CMK (cell line): ENCODE measurements around the gene STC2.

Experiments used
- DNase-seq: peaks from one replicate; pipeline ENCODE4 v3.0.0-alpha.2; 2010; ENCODE audit warnings: low read depth

STC2 gene

DNA sequence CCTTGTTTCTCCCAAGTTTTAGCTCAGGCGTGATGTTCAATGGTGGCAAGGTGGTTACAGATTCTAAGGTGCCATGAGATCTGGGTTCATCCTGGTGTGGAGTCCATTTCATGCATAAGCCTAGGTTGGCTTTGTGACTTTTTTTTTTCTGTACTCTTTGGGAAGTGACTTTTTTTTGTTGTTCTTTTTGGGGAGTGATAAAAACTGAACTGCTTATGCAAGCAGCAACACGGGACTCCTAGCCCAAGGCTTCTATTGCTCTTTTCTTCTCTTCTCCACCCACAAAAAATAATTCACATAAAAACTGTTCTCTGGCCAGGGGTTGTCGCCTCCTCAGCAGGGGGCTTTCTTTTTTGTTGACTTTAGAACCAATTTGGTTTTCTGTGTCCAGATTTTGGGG, 15.4 kb downstream of the STC2 start:
- DNase-seq = no peak

DNA sequence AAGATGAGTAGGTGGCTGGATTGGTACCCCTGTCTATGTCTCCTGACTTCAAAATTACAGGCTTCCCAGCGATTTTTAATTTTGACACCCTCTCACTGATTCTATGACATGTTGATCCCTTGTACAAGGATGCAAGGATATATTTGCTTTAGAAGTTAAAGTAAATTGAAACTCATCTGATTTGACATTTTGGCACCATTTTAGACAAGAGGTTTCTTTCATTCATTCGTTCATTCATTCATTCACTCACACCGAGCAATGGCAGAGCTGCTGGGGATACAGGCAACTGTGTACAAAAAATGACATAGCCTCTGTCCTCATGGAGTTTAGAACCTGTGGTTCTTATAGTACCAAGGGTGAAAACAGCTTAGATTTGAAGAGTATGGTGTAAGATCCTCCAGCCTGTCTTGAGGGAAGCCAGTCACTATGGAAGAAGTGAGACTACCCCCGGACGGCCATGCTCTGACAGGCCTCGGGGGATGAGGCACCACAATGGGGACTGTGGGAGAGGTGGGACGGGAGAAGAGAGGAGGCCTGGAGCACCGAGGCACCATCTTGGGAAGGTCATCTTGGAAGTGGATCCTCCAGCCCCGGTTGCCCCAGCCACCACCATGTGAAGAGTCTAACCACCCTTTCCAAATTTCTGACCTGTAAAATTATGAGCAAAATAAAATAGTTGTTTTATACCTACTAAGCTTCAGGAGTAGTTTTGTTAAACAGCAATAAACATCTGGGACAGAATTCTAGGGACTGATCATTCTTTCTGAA, 16.2 kb downstream of the STC2 start:
- DNase-seq = no peak

DNA sequence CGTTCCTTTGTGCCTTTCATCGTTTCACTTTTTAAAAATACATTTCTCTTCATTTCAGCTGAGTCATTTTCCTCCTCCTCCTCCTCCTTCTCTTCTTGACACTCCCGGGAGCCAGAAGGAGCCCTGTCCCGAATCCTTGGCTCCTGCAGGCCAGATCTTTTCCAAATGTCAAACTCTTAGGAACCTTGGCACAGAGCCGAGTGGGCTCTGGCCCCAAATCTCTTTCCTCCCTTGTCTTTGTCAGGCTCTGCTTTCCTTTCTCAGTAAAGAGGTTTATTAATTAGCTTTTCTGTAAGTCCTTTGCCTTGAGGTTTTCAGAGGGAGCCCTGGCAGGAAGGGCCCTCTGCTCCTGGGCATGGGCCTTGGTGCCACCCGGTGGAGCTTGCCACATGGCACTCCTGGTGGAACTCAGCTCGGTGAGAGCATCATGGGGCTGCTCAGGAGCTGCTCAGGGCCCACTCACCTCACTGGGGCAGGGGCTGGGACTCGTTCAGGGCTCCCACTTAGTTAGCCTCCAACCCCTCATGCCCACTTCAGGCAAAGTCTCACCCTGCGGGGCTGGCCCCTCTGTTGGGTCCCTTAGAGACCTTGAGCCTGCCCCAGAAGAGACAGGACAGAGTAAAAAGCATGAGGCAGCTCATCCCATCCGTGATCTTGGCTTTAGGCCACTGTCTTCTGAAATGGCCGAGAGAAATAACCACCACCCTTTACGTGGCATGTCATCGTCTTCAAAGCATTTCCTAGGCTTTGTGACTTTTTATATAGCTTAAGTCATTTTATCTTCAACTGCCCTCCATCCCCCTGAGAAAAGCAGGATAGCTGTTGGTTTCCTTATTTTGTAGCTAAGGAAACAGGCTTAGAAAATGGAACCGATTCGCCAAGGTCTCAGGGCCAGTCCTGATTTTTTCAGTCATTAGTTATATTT, 17.1 kb downstream of the STC2 start:
- no peak for DNase-seq

DNA sequence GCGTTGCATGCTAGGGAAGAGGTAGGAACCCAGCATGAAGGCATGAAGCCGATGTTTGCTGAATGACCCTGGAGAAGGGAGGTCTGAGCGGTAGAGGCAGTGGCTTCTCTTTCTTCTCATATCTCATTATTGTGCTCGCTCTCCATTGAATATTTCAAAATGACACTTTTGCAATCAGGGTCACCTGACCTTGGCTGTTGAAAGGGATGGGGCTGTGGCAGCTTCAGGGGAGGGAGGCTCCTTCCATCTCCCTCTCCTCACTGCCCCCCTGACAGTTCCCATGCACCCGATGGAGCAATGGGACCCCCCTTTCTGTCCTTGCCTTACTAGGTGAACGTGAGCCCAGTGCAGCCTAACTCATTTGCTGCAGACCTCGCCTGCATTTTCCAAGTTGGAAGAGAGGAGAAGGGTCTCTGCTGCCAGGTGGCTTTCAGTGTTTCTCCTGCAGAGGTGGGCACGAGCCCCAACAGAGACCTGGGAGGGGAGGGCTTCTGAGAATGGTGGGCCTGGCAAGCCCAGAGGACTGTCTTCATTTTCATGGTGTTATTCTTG, 17.9 kb downstream of the STC2 start:
- DNase-seq = no peak

DNA sequence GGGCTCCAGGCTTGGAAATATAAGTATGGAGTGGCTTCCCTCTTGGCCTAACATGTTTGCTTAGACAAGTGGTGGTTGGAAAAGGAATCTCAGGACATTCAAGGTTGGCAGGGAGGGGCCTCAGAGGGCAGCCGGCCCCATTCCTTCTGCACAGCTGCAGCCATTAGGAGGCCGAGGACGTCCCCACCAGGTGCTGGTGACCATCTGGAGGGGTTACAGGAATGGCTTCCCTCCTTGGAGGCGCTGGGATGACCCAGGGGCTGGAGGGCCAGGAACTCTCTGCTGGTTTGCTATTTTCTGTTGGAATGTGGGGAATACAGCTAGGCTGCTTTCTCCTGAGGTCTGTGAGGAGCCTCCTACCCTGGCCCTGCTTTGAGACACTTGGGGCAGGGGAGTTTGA, 18.5 kb downstream of the STC2 start:
- no peak for DNase-seq

DNA sequence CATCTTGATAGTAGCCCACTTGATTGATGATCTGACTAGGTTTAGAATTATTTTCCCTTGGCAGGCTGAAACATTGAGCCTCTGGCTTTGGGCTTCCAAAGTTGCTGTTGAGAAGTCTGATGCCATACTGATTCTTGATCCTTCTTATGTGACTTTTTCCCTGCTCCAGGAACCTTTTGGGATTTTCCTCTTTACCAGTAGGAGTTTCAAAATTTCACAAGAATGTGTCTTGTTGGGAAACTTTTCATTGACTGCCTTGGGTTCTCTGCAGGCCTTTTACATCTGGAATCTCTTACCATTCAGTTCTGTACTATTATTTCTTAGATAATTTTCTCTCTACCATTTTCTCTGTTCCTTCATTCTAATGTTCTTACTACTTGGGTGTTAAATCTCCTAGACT, 20.0 kb downstream of the STC2 start:
- DNase-seq = no peak

DNA sequence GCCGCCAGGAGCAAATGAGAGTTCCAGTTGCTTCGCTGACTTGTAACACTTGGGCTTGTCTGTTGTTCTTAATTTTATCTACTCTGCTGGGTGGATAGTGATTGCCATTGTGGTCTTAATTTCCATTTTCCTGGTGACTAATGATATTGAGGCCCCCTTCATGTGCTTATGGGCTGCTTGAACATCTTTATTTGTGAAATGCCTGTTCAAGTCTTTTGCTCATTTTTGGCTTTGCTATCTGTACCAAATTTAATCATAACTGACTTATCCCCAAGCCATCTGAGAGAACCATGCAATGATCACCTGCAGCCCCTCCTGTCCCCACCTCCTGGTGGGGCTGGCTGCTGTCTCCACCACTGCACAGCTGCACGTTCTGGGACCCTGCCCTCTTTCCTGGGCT, 20.5 kb downstream of the STC2 start:
- DNase-seq = no peak

DNA sequence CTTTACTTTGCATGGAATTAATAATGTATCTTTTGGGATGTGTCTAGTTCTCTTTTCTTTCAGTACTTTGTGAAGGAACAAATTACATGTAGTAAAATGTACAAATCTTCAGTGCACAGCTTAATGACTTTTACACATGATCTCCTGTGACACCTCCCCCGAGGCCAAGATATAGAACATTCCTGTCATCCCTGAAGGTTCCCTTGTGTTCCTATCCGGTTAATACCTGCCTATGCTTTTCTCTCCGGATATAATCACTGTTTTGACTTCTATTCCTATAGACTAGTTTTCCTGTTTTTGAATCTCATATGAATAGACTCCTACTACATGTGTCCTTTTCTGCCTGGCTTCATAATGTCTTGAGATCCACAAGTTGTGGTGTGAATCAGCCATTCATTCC, 21.5 kb downstream of the STC2 start:
- DNase-seq = no peak

DNA sequence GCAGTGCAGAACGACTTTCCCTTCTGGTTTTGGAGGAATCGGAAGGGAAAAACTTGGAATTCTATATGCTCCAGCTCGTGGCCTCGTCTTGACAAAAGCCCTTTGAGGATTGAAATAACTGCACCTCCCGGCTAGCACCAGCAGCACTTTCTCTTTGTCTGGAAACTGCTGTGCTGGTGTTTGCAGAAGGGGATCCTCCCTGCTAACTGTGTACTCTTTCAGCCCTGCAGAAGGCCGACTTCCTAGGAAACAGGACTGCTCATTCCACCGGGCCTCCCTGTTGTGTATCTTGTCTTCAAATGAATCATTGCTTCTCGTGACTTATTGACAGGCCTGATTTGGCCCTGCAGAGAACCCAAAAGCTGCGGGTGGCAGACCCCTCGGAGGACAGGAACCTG, 23.6 kb downstream of the STC2 start:
- DNase-seq = no peak

DNA sequence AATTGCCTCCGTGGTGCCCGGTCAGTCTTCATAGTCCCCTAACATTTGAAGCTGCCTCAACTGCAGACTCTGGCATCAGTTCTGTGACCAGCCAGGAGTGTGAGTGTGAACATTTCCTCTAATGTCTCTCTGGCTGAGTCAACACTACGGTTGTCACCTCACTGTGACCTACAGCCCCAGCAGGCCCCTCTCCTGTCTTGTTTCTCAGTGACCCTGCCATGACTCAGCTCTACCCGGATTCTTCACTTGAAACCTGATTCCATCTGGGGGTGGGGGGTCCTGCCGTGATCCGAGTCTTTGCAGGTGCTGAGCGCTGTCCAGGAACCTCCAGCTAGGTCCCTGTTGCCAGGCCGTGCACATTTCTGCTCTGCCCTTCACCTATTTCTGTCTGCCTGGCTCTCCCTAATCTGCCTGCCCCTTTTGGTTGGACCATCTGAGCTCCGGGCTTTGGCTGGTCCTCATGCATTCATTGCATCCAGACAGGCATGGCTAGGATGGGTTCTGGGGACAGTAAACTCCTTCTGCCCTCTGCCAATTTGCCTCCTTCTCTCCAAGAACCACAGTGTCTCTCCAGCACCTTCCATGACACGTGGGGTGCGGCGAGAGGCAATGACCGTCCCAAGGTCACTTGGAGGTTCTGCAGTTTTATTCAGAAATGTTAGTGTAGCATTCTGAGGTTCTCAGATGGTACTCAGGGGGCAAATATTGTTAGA, 24.2 kb downstream of the STC2 start:
- no peak for DNase-seq

DNA sequence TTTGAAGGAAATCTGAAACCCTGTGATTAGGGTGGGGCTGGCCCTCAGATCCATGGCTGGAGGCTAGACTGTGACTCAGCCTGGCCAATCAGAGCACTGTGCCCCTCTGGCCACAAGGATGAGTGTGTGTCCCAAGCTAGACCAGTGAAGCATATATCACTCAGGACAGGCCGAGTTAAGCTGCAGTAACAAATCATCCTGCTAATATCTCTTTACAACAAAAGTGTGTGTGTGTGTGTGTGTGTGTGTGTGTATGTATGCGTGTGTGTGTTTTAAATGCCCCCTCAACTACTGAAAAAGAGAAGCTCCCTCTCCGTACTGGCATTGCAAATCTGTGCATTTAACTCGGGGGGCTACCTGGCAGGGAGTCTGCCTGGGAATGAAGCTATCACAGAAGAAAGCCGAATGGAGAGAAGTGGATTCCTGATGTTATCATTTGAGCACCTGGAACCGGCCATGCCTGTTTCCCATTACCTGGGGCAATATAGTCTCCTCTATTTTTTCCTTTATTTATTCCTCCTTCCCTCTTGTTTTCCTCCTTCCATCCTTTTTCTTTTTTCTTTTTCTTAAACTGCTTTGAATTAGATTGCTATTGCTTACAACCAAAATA, 25.6 kb downstream of the STC2 start:
- DNase-seq = no peak

DNA sequence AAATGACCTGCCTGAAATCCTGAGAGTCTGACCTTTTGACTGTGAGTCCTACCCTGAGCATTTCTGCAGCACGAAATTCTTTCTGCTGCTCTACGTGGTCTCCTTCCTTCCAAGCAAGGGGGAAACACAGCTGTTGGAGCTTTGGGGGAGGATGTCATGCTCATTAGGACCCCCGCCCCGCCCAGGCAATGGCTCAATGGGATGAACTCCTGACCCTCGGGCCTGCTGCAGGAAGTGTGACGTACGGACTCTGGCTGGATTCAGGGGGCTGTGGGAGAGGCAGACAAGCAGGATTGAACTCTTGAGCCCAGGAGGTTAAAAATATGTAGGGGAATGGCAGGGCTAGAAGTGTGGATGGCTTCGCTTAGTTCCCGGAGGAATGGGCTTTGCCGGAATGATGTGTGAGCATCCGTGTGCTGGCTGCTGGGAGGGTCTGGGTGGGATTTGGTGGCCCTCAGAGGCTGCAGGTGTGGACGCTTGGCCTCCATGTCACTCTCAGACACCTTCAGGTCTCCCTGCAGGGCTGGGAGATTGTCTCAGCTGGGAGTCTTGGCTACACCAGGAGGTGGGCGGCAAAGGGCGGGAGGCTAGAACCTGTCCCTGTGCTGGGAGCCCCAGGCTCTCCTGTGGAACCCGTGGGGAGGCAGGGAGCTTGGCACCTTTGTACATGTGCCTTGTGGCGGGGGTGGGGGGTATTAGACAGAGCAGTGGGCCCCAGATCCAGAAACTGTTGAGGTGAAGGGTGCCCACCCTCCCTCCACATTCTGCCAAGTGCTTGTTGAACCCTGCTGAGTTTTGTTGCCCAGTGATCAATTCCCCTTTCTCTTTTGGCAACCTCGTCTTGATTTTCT, 26.3 kb downstream of the STC2 start:
- no peak for DNase-seq

DNA sequence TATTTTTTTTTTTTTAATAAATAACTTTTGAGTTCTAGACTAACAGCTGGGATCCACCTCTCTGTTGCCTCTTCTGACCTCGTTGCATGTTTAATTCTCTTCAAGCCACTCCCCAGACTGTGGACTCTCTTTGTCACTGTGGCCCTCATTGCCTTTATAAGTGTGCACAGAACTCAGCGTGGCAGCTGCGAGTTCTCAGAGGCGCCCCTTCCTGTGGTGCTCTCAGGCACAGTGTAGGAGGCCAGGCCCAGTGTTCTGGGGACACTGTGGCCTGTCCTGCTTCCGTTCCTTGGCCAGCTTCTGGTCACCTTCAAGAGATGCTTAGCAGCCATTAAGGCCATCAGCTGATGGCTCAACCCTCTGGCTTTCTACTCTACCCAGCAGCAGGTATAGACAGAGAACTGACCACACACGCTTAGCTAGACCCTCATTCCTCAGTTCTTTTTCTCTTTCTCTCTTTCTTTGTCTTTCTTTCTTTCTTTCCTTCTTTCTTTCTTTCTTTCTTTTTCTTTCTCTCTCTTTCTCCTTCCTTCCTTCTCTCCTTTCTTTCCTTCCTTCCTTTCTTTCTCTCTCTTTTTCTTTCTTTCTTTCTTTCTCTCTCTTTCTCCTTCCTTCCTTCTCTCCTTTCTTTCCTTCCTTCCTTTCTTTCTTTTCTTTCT, 27.7 kb downstream of the STC2 start:
- no peak for DNase-seq

DNA sequence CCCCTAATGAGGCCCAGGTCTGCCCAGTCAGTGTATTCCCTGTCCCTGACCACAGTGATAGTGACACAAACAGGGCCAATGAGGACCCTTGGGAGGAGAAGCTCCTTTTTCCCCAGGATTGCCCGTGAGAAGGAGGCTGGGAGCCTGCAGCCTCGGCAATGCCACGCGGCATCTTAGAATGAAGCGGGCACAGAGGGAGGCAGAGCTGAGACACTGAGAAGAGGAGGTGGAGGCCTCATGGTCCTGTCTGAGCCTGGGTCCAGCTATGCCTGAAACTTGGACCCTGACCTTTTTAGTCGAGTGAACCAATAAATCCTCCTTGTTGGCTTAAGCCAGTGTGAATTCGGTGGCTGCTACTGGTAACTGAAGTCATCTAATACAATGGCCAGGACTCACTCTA, 28.4 kb downstream of the STC2 start:
- no peak for DNase-seq

DNA sequence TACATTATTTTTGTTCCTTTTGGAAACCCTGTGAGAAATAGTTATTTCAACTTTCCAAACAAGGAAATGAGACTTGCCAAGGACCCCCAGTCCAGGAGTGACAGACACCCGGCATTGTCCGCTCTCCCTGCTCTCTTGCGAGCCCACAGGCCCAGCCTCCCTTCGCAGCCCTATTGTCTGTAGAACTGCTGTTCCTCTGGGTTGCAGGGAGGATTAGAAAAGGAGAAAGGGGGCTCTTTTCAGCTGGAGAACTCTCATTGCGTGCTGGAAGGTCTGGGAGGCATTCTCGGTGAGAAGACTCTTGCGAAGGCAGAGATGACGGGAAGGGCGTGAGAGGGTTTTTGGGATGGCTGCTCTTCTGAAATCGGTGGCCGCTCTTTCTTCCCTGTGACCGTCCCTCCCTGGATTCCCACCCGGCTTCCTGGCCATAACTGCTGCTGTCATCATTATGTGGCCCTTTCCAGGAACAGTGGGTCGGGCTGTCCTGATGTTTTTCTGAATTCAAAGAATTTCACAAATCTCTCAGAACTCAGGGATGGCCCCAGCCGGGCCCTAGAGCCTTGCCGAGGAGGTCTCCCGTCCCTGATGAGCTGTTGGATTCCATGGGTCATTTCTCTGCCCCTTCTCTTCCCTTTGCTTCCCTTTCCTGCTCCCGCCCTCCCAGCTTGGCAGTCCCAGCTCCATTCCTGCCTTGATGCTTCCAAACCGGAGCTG, 29.8 kb downstream of the STC2 start:
- no peak for DNase-seq

DNA sequence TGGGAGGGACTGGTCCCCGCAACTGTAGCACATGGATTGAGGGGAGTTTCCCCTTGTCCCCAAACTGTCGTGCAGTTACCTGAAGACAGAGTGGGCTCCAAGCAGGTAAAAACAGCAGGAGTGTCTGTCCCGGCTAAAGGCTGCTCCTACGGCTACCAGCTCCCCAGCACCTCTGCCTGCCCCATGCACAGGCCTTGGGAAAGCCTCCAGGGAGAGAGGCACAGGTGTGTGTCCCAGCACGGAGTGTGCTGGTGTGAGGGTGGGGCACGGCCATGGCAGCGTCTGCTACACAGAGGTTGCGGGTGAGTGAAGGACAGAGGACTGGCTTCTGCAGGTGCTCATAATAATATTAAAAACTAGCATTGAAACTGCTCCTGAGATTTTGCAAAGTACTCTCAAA, 30.4 kb downstream of the STC2 start:
- DNase-seq = no peak

DNA sequence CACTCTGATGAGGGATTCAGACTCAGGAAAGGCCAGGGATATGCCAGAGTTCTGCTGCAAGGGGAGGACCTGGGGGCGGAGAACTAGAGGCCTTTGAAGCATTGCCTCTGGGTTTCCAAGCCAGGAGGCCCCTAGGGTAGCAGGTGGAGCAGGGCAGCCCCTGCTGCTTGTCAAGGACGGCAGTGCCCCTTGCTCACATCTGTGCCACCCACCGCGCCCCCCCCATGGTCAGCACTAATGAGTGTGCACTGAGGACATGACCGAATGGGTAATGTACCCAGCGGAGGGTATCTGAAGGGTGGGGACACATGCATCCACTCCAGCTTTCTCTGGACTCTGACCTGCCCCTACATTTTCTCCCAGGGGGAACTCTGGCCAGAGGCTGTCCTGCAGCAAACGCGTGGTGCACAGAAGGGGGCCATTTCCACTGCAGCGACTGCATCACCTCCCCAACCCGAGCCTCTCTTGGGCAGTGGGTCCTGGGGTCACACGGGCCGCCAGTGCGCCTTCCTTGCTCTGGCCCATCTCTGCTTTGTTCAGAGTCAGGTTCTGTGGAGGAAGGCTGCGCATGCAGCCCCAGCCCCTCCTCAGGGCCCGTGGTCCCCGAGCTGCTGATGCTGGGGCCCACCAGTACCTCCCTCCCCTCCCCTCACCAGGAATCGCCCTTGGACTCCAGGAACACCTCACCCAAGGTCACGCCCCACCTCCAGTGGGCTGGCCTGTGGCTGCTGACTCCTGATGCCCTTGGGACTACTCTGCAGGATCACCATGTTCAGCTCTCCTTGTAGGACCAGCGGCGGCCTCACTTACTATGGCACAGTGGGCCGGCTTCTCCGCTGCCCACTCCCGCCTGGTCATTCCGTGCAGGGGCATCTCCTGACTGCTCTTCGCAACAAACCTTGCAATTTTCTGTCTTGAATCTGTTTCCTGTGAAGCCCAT, 31.2 kb downstream of the STC2 start:
- no peak for DNase-seq

DNA sequence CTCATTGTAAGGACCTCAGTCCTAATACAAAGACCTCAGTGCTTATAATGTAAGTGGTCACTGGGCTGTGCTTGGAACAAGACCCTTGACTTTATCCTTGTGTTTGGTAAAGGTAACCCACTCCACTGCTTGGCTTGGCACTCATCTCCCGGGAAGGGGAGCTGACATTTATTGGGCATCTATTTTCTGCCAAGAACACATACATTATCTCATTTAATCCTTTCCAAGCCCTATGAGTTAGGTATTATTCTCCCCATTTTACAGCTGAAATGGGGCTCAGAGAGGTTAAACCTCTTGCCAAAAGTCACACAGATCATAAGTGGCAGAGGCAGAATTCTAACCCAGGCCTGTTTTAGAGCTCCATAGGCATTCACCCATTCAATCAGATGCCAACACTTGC, 32.4 kb downstream of the STC2 start:
- no peak for DNase-seq
